HL-60 (cell line): ENCODE results near the gene C5orf58.

Experiments
- DNase-seq, 2 experiments: peaks; one replicate each; pipeline ENCODE4 v3.0.0-alpha.2; 2010 to 2020; ENCODE audit warnings: low read depth in 1 of 2, low spot score in 1 of 2
- H3K27ac ChIP-seq: fragments of 250-450 bp; sonication (Bioruptor Pico); replicated peaks from 2 replicates; pipeline ENCODE4 v1.5.1; 2020; ENCODE audit warnings: mild to moderate bottlenecking, moderate library complexity
- H3K27me3 ChIP-seq: fragments of 250-450 bp; sonication (Bioruptor Pico); 2 replicates; pipeline ENCODE4 v1.5.1; 2021; ENCODE audit warnings: mild to moderate bottlenecking, moderate library complexity; ENCODE audit not compliant: insufficient read depth, poor library complexity, severe bottlenecking
- H3K4me3 ChIP-seq: replicated peaks from 2 replicates; pipeline ENCODE4 v1.5.1; 2011; ENCODE audit warnings: mild to moderate bottlenecking, control low read depth, low read length; ENCODE audit not compliant: insufficient read depth
- CTCF ChIP-seq: IDR thresholded peaks from one replicate; pipeline ENCODE4 v1.5.1; 2011; ENCODE audit warnings: low read length, control low read depth, inconsistent platforms; ENCODE audit not compliant: insufficient read depth
- GABPA ChIP-seq: IDR thresholded peaks from 2 replicates; pipeline ENCODE4 v1.6.1; 2012; ENCODE audit warnings: low read depth
- POLR2AphosphoS5 ChIP-seq: IDR thresholded peaks from 2 replicates; pipeline ENCODE4 v1.6.1; 2012; ENCODE audit warnings: low read depth
- REST ChIP-seq: IDR thresholded peaks from 2 replicates; pipeline ENCODE4 v1.6.1; 2012; ENCODE audit warnings: low read depth; ENCODE audit not compliant: insufficient replicate concordance
- SPI1 ChIP-seq: IDR thresholded peaks from 2 replicates; pipeline ENCODE4 v1.6.1; 2012; ENCODE audit warnings: low read depth, mild to moderate bottlenecking, borderline replicate concordance

Gene C5orf58

GRCh38 chr5:170206216-170206615 lies 26.6 kb upstream of the C5orf58 start:
- H3K27ac ChIP-seq: no peak overlapping the region
- H3K27me3 ChIP-seq: peaks cover 4% of the 10 kb centered on the region
- no peak for TF ChIP-seq GABPA
- TF ChIP-seq SPI1: no peak
- no peak for TF ChIP-seq REST
- no peak for TF ChIP-seq CTCF
- no peak overlapping the region for H3K4me3 ChIP-seq
- DNase-seq: no peak

GRCh38 chr5:170206958-170207357 lies 25.8 kb upstream of the C5orf58 start:
- Histone ChIP-seq H3K27ac (no peak overlapping the region), H3K4me3 (no peak overlapping the region), H3K27me3 (peaks cover 4% of the 10 kb centered on the region)
- TF ChIP-seq POLR2AphosphoS5 (no peak), REST (no peak), SPI1 (no peak), CTCF (no peak), GABPA (no peak)
- DNase-seq: no peak

- no peak for DNase-seq
- H3K27me3 ChIP-seq: peaks cover 4% of the 10 kb centered on the region
- H3K27ac ChIP-seq: no peak overlapping the region
- H3K4me3 ChIP-seq: no peak overlapping the region
- no peak for TF ChIP-seq POLR2AphosphoS5
- TF ChIP-seq GABPA: no peak
- TF ChIP-seq SPI1: no peak
- TF ChIP-seq REST: no peak
- no peak for TF ChIP-seq CTCF
These were observed 21.0 kb upstream of the C5orf58 start for GRCh38 chr5:170211575-170212334.
